GM12801 (cell line): ENCODE measurements around the gene ZNF18.

Experiments
- CTCF ChIP-seq: IDR thresholded peaks from one replicate; pipeline ENCODE4 v1.5.1; 2011; ENCODE audit warnings: control low read depth; ENCODE audit not compliant: insufficient read length; ENCODE audit errors: extremely low read depth

ZNF18 gene

GRCh38 chr17:11950771-11951519 is 46.3 kb downstream of the ZNF18 start:
- TF ChIP-seq CTCF = no peak

GRCh38 chr17:11948789-11949188 is 48.5 kb downstream of the ZNF18 start:
- TF ChIP-seq CTCF = no peak

- no peak for TF ChIP-seq CTCF
These were observed 52.7 kb downstream of the ZNF18 start for GRCh38 chr17:11944587-11944986.

GRCh38 chr17:11943759-11944347 is 53.4 kb downstream of the ZNF18 start:
- TF ChIP-seq CTCF = no peak

- TF ChIP-seq CTCF = no peak
These were observed 56.4 kb downstream of the ZNF18 start for GRCh38 chr17:11940904-11941303.

GRCh38 chr17:11935734-11936406 is 61.4 kb downstream of the ZNF18 start:
- no peak for TF ChIP-seq CTCF

GRCh38 chr17:11932337-11932898 is 64.9 kb downstream of the ZNF18 start:
- no peak for TF ChIP-seq CTCF
